ENCODE data around the gene TOP2B.

Gene TOP2B

GRCh38 chr3:25654576-25654975 is 10.1 kb downstream of the TOP2B start:
- TF ChIP-seq CTCF (IDR thresholded peaks at IDR 0.05; ENCODE audit: control insufficient read depth, insufficient read depth, low read depth, low read length, missing control alignments): no peak
- DNase-seq (ENCODE audit: low read depth): no peak
- no peak overlapping the region for H3K4me3 ChIP-seq (ENCODE audit: control insufficient read depth, low read depth, low read length)

GRCh38 chr3:25653322-25653721 is 11.4 kb downstream of the TOP2B start:
- DNase-seq (ENCODE audit: low read depth): no peak
- no peak for TF ChIP-seq CTCF (IDR thresholded peaks at IDR 0.05; ENCODE audit: control insufficient read depth, insufficient read depth, low read depth, low read length, missing control alignments)
- no peak overlapping the region for H3K4me3 ChIP-seq (ENCODE audit: control insufficient read depth, low read depth, low read length)

- no peak for DNase-seq (ENCODE audit: low read depth)
- no peak overlapping the region for H3K4me3 ChIP-seq (ENCODE audit: control insufficient read depth, low read depth, low read length)
- no peak for TF ChIP-seq CTCF (IDR thresholded peaks at IDR 0.05; ENCODE audit: control insufficient read depth, insufficient read depth, low read depth, low read length, missing control alignments)
Measured at GRCh38 chr3:25652921-25653320, 11.8 kb downstream of the TOP2B start.

DNA sequence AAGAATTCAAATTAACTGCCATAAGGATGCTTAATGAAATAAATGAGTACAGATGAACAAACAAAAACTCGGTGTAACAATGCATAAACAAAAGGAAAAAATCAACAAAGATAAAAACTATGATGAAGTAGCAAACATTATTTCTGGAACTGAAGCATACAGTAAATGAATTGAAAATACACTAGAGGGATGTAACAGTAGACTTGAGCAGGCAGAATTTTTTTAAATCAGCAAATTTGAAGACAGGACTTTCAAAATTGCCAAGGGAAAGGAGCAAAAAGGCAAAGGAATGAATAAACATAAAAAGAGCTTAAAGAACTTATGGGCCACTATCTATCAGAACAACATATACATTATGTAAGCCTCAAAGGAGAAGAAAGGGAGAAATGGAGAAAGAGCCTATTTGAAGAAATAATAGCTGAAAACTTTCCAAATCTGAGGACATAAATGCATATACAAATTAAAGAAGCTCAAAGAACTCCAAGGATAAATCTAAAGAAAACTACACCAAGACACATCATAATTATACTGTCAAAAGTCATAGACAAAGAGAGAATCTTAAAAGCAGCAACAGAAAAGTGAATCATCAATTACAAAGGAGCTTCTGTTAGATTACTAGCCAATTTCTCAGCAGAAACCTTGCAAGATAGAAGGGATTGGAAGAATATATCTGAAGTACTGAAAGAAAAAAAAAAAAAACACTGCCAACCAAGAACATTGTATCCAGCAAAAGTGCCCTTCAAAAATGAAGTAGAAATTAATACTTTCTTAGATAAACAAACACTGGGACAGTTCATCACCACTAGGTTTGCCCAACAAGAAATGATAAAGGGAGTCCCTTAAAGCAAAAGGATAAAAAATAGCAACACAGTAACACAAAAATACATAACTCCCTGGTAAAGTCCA is 15.5 kb downstream of the TOP2B start:
- no peak for DNase-seq (ENCODE audit: low read depth)
- no peak overlapping the region for H3K4me3 ChIP-seq (ENCODE audit: control insufficient read depth, low read depth, low read length)
- no peak for TF ChIP-seq CTCF (IDR thresholded peaks at IDR 0.05; ENCODE audit: control insufficient read depth, insufficient read depth, low read depth, low read length, missing control alignments)

DNA sequence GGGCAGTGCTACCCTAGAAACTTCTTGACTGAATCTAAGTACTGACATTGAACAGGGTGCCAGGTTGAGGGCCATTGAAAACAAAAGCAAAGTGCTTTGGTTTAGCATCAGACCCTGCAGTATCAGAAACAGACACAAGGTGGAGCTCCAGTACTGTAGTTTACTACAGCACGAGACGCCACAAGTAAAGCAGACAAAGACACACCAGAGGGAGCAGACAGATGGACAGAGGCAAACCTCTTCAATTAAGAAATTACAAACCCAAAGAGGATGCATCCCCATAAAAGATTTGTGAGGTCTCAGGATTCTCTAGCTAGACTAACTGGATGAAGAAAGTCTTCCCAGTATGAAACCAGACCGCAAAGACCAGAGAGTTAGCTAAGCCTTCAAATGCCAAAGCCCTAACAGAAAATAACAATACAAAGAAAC is 16.6 kb downstream of the TOP2B start:
- H3K4me3 ChIP-seq (ENCODE audit: control insufficient read depth, low read depth, low read length): no peak overlapping the region
- peak; percentile 84 for TF ChIP-seq CTCF (IDR thresholded peaks at IDR 0.05; ENCODE audit: control insufficient read depth, insufficient read depth, low read depth, low read length, missing control alignments)
- DNase-seq (ENCODE audit: low read depth): peak; percentile 50

DNA sequence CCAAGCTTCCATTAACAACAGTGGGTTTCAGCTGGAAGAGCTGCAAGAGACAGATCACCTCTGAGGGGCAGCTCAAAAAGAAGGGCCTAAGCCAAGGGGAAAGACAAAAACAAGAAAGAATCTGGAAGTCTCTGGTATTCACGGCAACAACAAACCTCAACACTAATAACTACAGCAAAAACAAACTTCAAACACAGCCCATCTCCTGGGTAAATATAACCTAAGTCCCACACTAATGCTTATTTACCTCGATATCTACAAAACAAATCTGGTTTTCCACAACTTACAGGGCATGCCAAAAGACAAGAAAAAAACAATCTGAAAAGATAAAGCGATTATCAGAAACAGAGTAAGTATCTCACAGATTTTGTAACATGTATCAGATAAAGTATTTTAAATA is 29.7 kb downstream of the TOP2B start:
- H3K4me3 ChIP-seq (ENCODE audit: control insufficient read depth, low read depth, low read length): no peak overlapping the region
- DNase-seq (ENCODE audit: low read depth): no peak
- no peak for TF ChIP-seq CTCF (IDR thresholded peaks at IDR 0.05; ENCODE audit: control insufficient read depth, insufficient read depth, low read depth, low read length, missing control alignments)
